HG02840 (cell line): ENCODE data around the gene PUSL1.

Source experiments
- ATAC-seq: cut with Tn5 transposase; IDR thresholded peaks from one replicate; pipeline ENCODE4 v1.9.1; 2021; ENCODE audit warnings: mild to moderate bottlenecking, moderate library complexity, moderate number of reproducible peaks; ENCODE audit not compliant: unreplicated experiment, low FRiP score

Gene PUSL1

GRCh38 chr1:1320666-1321448 lies 12.5 kb downstream of the PUSL1 start:
- ATAC-seq: no peak

- no peak for ATAC-seq
Measured at GRCh38 chr1:1321477-1321876, 13.1 kb downstream of the PUSL1 start.

DNA sequence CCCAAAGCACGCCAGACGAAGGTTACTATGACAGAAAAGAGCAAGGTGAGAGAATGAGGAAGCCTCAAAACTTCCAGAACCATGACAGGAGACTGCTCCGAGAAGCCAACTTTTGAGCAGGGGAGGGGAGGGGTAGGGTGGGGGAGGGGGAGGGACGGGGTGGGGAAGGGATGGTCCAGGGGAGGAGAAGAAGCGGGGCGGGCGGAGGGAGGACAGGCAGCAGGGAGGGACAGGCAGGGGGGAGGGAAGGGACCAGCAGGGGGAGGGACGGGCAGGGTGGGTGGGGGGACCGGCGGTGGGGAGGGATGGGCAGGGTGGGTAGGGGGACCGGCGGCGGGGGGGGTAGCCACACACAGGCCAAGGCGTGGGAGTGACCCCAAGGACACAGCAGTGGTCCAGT lies 14.0 kb downstream of the PUSL1 start:
- ATAC-seq: no peak

DNA sequence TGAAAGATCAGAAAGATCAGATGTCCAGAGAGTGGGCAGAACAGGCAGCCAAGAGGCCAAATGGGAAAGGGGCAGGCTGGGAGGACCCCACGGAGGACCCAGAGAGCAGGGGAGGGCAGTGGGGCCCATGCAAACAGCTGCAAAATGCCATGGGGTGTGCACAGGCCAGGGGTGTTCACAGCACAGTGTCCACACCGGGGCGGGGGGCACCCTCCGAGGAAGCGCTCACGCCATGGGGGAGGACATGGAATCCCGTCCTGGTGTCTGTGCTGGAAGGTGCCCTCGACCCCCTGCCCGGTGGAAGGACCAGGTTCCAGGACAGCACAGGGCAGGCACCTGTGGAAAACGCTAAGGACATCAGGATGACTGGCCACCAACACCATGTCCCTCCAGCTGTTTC lies 14.6 kb downstream of the PUSL1 start:
- ATAC-seq: no peak

GRCh38 chr1:1324084-1324523 lies 15.7 kb downstream of the PUSL1 start:
- ATAC-seq: peak; percentile 28

DNA sequence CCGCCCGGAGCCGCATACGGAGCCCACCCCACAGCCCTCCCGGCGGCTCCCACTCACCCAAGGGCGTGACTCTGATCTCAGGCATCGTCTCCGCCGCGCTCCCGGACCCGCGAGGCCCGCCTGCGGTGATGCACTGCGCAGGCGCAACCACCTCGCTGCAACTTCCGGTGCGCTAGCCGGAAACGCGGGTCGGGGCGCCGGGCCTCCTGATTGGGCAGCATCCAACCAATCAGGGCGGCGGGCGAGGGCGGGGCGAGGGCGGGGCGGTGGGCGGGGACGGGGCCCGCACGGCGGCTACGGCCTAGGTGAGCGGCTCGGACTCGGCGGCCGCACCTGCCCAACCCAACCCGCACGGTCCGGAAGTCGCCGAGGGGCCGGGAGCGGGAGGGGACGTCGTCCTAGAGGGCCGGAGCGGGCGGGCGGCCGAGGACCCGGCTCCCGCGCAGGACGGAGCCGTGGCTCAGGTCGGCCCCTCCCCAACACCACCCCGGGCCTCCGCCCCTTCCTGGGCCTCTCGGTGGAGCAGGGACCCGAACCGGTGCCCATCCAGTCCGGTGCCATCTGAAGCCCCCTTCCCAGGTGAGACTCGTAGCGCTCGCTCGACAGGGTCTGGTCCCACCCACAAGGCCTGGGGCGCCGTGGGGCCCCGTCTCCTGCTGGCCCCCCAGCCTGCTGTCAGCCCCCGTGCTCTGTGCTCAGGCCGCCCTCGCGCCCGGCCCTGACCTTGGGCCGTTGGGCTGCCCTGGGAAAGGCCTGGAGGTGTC lies 16.3 kb downstream of the PUSL1 start, which contains the start of the genes CPTP and INTS11:
TSS of gene CPTP (plus strand) at position 279 of the 764 bp plus-strand sequence. CDS start 2,109 bp downstream, outside the sequence.
TSS of gene INTS11 (minus strand) at position 137 of the 764 bp plus-strand sequence. CDS start at position 85, 52 bp downstream.
- ATAC-seq: peak; percentile 74

DNA sequence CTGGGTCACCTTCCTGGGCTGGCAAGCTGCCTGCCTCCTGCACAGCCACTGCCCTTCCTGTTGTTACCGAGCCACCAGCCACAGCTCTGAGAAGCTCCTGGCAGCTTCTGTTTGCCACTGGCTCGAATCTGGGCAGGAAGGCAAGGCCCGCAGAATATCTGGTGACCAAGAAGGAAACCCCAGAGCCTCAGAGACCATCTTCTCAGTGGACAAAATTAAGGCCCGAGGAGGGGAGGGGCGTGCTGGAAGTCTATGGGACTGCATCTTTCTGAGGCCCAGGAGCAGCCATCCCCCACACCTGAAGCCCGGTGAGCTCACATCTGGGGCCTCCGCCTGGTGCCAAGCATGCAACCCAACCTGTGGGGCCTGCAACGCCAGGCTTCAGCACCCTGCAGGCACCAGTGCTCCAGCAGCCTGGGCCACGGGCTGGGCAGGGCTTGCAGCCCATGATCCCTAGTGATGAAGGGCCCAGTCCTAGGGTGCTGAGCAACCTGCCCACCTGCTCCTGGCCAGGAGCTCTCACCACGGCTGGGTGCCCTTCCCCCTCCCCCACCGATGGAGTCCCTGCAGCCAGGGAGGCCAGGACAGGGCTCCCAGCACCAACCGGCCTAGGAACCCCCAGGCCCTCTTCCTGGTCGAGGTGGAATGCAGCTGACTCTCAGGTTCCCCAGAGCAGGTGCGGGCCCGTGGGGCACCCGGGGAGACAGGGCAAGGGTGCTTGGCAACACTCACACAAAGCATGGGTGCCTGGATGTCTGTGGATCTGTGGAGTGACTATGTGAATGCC lies 17.1 kb downstream of the PUSL1 start:
- ATAC-seq: no peak

DNA sequence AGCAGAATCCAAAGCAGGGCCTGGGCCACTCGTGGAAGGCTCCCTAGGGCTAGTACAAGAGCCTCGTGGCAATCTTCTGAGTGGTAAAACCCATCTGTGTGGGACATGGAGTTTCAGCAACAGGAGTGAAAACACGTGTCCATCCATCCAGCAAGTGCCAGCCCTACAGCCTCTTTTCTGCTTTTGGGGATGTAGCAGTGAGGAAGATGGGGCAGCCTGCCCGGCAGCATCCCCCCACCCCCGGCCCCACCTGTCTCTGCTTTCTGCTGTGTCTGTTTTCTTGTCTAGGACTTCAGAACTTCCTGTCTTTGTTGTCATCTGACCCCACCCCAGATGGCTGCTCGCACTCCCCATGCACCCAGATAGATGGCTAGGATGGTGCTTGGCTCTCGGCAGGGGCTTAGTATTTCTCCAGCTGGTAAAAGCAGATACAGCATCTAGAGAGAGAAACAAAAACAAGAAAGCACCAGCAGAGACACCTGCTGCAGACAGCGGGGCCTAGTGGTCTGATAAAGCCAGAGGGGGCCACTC lies 17.7 kb downstream of the PUSL1 start:
- no peak for ATAC-seq

GRCh38 chr1:1327291-1327690 lies 18.9 kb downstream of the PUSL1 start:
- no peak for ATAC-seq

GRCh38 chr1:1328254-1328653 lies 19.9 kb downstream of the PUSL1 start:
- no peak for ATAC-seq

- no peak for ATAC-seq
Measured at GRCh38 chr1:1329304-1330210, 21.2 kb downstream of the PUSL1 start.

GRCh38 chr1:1330366-1331067 lies 22.1 kb downstream of the PUSL1 start:
- no peak for ATAC-seq

DNA sequence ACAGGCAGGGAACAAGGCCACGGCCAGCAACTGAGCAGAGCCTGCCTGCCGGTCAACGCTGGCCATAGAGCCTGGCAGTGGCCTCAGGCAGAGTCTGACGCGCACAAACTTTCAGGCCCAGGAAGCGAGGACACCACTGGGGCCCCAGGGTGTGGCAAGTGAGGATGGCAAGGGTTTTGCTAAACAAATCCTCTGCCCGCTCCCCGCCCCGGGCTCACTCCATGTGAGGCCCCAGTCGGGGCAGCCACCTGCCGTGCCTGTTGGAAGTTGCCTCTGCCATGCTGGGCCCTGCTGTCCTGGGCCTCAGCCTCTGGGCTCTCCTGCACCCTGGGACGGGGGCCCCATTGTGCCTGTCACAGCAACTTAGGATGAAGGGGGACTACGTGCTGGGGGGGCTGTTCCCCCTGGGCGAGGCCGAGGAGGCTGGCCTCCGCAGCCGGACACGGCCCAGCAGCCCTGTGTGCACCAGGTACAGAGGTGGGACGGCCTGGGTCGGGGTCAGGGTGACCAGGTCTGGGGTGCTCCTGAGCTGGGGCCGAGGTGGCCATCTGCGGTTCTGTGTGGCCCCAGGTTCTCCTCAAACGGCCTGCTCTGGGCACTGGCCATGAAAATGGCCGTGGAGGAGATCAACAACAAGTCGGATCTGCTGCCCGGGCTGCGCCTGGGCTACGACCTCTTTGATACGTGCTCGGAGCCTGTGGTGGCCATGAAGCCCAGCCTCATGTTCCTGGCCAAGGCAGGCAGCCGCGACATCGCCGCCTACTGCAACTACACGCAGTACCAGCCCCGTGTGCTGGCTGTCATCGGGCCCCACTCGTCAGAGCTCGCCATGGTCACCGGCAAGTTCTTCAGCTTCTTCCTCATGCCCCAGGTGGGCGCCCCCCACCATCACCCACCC lies 22.9 kb downstream of the PUSL1 start, which contains the start of gene TAS1R3:
TSS of gene TAS1R3 (plus strand) at position 213 of the 898 bp plus-strand sequence. CDS start at position 279, 66 bp downstream.
- no peak for ATAC-seq

- no peak for ATAC-seq
Measured at GRCh38 chr1:1332031-1332755, 23.8 kb downstream of the PUSL1 start.

GRCh38 chr1:1332774-1333480 lies 24.5 kb downstream of the PUSL1 start:
- ATAC-seq: no peak

DNA sequence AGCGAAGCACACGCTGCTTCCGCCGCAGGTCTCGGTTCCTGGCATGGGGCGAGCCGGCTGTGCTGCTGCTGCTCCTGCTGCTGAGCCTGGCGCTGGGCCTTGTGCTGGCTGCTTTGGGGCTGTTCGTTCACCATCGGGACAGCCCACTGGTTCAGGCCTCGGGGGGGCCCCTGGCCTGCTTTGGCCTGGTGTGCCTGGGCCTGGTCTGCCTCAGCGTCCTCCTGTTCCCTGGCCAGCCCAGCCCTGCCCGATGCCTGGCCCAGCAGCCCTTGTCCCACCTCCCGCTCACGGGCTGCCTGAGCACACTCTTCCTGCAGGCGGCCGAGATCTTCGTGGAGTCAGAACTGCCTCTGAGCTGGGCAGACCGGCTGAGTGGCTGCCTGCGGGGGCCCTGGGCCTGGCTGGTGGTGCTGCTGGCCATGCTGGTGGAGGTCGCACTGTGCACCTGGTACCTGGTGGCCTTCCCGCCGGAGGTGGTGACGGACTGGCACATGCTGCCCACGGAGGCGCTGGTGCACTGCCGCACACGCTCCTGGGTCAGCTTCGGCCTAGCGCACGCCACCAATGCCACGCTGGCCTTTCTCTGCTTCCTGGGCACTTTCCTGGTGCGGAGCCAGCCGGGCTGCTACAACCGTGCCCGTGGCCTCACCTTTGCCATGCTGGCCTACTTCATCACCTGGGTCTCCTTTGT lies 25.3 kb downstream of the PUSL1 start:
- no peak for ATAC-seq
